Endothelial cell of umbilical vein (primary cell): ENCODE measurements around the gene ADARB1. TPM values are rescaled to one million over a fixed set of nuclear protein-coding genes. Genes with fewer than 3 reads are reported as not detected.
"Not testable (repeated sequence)": the region's sequence is repeated elsewhere in the genome, so short reads cannot be mapped to it uniquely, and the experiment has no call there.

ENCODE experiments used
- BruUV-seq: library from RNA; stranded (reverse); fragments of 400-500 nt; replicated peaks from 2 replicates; lab custom pipeline; 2021; lab: Mats Ljungman, UMichigan
- CTCF ChIA-PET: fragments of 300-600, 350-600 bp; sonication (Branson Sonifier 250); formaldehyde crosslinking; loops from one replicate; lab custom pipeline; 2021; ENCODE audit warnings: antibody characterized with exemption, inconsistent platforms; lab: Charles Lee
- POLR2A ChIA-PET: fragments of 300-600, 350-600 bp; sonication (Branson Sonifier 250); formaldehyde crosslinking; loops from one replicate; lab custom pipeline; 2021; ENCODE audit warnings: antibody characterized with exemption, inconsistent platforms; lab: Charles Lee
- DNase-seq: peaks from one replicate; pipeline ENCODE4 v3.0.0-alpha.2; 2011; ENCODE audit warnings: low read depth, low spot score
- FAIRE-seq: peaks from 2 replicates; lab custom pipeline; 2011; peaks lifted over from hg19 to GRCh38; lab: Jason Lieb, UNC
- H2AFZ ChIP-seq: 2 replicates; pipeline ENCODE4 v1.6.0; 2012; ENCODE audit warnings: low read depth, low read length, control low read depth, inconsistent platforms
- H3K27ac ChIP-seq: 2 replicates; pipeline ENCODE4 v1.5.1; 2011; ENCODE audit warnings: low read depth, mild to moderate bottlenecking, control low read depth, low read length, moderate library complexity; ENCODE audit not compliant: insufficient read depth
- H3K27me3 ChIP-seq, 2 experiments: 2 replicates each; pipeline versions ENCODE4 v1.6.0 to v1.6.1; 2011; ENCODE audit warnings: low read length in 2 of 2, mixed read lengths in 1 of 2; ENCODE audit not compliant: control insufficient read depth in 2 of 2, insufficient read depth in 2 of 2
- H3K36me3 ChIP-seq, 2 experiments: 2 replicates in 1 of 2; 3 replicates in 1 of 2; pipeline ENCODE4 v1.5.1; 2011; ENCODE audit warnings: low read length in 2 of 2, mild to moderate bottlenecking in 1 of 2, moderate library complexity in 1 of 2; ENCODE audit not compliant: control insufficient read depth in 2 of 2, insufficient read depth in 2 of 2; ENCODE audit errors: extremely low read depth in 1 of 2
- H3K4me1 ChIP-seq: 3 replicates; pipeline ENCODE4 v1.5.1; 2011; ENCODE audit warnings: mild to moderate bottlenecking, low read length; ENCODE audit not compliant: control insufficient read depth, insufficient read depth; ENCODE audit errors: extremely low read depth
- H3K4me2 ChIP-seq: 2 replicates; pipeline ENCODE4 v1.6.1; 2011; ENCODE audit warnings: low read length, control low read depth, mixed read lengths; ENCODE audit not compliant: insufficient read depth
- H3K4me3 ChIP-seq, 3 experiments: fragments of 200-600 bp in 1 of 3; sonication (generic), shearing (Covaris generic) in 1 of 3; replicated peaks in 1 of 3; 2 replicates each; pipeline ENCODE4 v1.5.1; 2011 to 2016; ENCODE audit warnings: control low read depth in 3 of 3, low read length in 3 of 3, mild to moderate bottlenecking in 2 of 3, inconsistent platforms in 1 of 3, low read depth in 1 of 3, moderate library complexity in 1 of 3; ENCODE audit not compliant: insufficient read depth in 1 of 3
- H3K79me2 ChIP-seq: 2 replicates; pipeline ENCODE4 v1.6.0; 2012; ENCODE audit warnings: low read length, inconsistent platforms; ENCODE audit not compliant: control insufficient read depth, insufficient read depth
- H3K9ac ChIP-seq: replicated peaks from 2 replicates; pipeline ENCODE3; 2011; ENCODE audit warnings: low read length, control low read depth; ENCODE audit not compliant: insufficient read depth; ENCODE audit errors: extremely low read depth
- H3K9me1 ChIP-seq: replicated peaks from 3 replicates; pipeline ENCODE4 v1.6.0; 2011; ENCODE audit warnings: mild to moderate bottlenecking, low read length; ENCODE audit not compliant: control insufficient read depth, insufficient read depth; ENCODE audit errors: extremely low read depth
- H3K9me3 ChIP-seq: replicated peaks from 2 replicates; pipeline ENCODE4 v1.5.1; 2012; ENCODE audit warnings: low read length, inconsistent platforms; ENCODE audit not compliant: control insufficient read depth, insufficient read depth
- H4K20me1 ChIP-seq: replicated peaks from 2 replicates; pipeline ENCODE3; 2011; ENCODE audit warnings: mild to moderate bottlenecking, low read length; ENCODE audit not compliant: control insufficient read depth, insufficient read depth; ENCODE audit errors: extremely low read depth
- EZH2 ChIP-seq: IDR thresholded peaks from 2 replicates; pipeline ENCODE4 v1.6.1; 2012; ENCODE audit warnings: borderline replicate concordance, low read depth, mild to moderate bottlenecking, moderate library complexity, low read length, inconsistent platforms; ENCODE audit not compliant: severe bottlenecking
- FOS ChIP-seq: IDR thresholded peaks from 2 replicates; pipeline ENCODE4 v1.6.1; 2011; ENCODE audit warnings: mild to moderate bottlenecking, low read length, moderate library complexity, borderline replicate concordance; ENCODE audit not compliant: insufficient read depth
- GATA2 ChIP-seq: IDR thresholded peaks from 2 replicates; pipeline ENCODE4 v1.7.0; 2011; ENCODE audit warnings: low read depth, mild to moderate bottlenecking, moderate library complexity, mixed read lengths, low read length; ENCODE audit not compliant: insufficient read length, insufficient read depth
- JUN ChIP-seq: IDR thresholded peaks from 2 replicates; pipeline ENCODE4 v1.6.1; 2011; ENCODE audit warnings: borderline replicate concordance, low read depth; ENCODE audit not compliant: insufficient read length, insufficient read depth
- MYC ChIP-seq: IDR thresholded peaks from one replicate; pipeline ENCODE4 v1.6.1; 2011; ENCODE audit warnings: mild to moderate bottlenecking, low read depth, low read length
- POLR2A ChIP-seq: IDR thresholded peaks from 2 replicates; pipeline ENCODE4 v1.6.1; 2012; ENCODE audit warnings: low read depth, mild to moderate bottlenecking, control low read depth, low read length
- POLR2AphosphoS5 ChIP-seq: IDR thresholded peaks from 2 replicates; pipeline ENCODE4 v1.6.1; 2012; ENCODE audit warnings: low read depth, mild to moderate bottlenecking, control low read depth, low read length, moderate library complexity; ENCODE audit not compliant: insufficient read depth
- dilution Hi-C: fragments of 300-500 bp; cut with MboI; formaldehyde crosslinking; loops from one replicate; pipeline ENCODE4 v1.15.0; 2019; ENCODE audit warnings: low sequenced_read_pairs; ENCODE audit not compliant: extremely low pct_ligation_motif_present
- intact Hi-C: fragments of 100-400 bp; cut with micrococcal nuclease; formaldehyde crosslinking; loops from one replicate; pipeline ENCODE4 v1.10.0; 2022
- polyA plus RNA-seq, 4 experiments: library from polyadenylated mRNA; depleted of rRNA in 3 of 4; stranded (reverse) in 3 of 4; unstranded in 1 of 4; fragments of >200 nt; gene quantifications; 2 replicates each; pipeline versions ENCODE4 v1.2.1 to v1.2.3, GENCODE V29; 2011 to 2012; ENCODE audit warnings: missing spikeins in 1 of 4
- total RNA-seq: library from RNA; stranded (reverse); gene quantifications from 2 replicates; pipeline ENCODE4 v1.2.3, GENCODE V29; 2021
- TF ChIP-seq, protein P1 (sequence below), 2 donors: IDR thresholded peaks; 1 replicate in 1 of 2; 2 replicates in 1 of 2; pipeline ENCODE4 v1.5.1; 2011; ENCODE audit warnings: low read length in 2 of 2, mild to moderate bottlenecking in 2 of 2, moderate library complexity in 2 of 2, control low read depth in 1 of 2, inconsistent platforms in 1 of 2, low read depth in 1 of 2; ENCODE audit not compliant: insufficient read depth in 1 of 2; ENCODE audit errors: extremely low read depth in 1 of 2
- TF ChIP-seq, protein P2 (sequence below): IDR thresholded peaks from 2 replicates; pipeline ENCODE4 v1.6.1; 2011; ENCODE audit not compliant: insufficient read depth, insufficient read length

ADARB1 gene
- total and polyA plus RNA-seq, 2 donors (not counting 3 experiments of a cell fraction or from before 2014, with no cell fraction given): 32.5 to 54.3 TPM

DNA sequence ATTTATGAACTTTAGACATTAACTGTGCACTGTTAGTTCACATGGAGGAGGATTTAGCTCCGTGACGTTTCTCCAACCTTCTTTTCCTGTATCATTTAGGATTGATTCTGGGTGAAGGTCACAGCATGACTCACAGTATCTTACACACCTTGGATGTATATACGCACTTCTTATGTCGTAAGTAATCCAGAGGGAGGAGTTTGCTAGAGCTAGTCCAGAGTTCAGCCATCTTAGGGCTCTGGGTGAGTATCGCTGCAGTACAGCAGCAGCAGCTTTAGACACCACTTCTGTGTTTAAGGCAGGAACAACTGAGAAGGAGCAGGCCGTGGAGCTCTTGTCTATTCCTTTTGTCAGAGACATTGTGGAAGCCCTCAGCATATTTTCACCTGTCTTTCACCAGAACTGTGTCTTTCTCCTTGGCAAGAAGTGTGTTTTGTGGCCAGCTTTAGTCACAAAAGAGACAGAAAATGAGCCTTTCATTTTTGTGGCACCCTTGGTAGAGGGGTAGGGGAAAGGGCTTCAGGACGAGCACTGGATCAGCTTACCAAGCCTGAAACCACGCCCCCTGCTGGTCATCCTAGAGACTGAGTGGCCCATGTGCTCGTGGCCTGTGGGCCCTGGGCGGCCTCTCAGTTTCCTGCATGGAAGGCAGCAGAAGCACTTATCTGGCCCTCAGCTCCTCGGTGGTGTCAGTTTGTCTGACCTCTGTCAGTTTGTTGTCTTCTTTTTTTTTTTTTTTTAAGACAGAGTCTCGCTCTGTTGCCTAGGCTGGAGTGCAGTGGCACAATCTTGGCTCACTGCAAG lies 64.0 kb downstream of the ADARB1 start:
- DNase-seq: peak; percentile 57
- Histone ChIP-seq H3K4me2 (no peak overlapping the region), H3K79me2 (peaks cover under 1% of the 10 kb centered on the region), H4K20me1 (no peaks in the 10 kb centered on the region), H3K27ac (no peak overlapping the region), H3K4me1 (peaks cover 1% of the 10 kb centered on the region), H3K36me3 (no peaks in the 10 kb centered on the region), H3K9me3 (no peaks in the 10 kb centered on the region), H3K9me1 (no peaks in the 10 kb centered on the region), H3K9ac (no peak overlapping the region), H3K27me3 (no peaks in the 10 kb centered on the region), H3K4me3 (no peak overlapping the region), H2AFZ (no peak overlapping the region)
- peak; percentile 83 for FAIRE-seq
- CTCF ChIA-PET: interaction anchor here (0.6 to 7.1 kb wide), 61 partner anchors 8 to 682 kb away, joined by 3 to 330 read pairs (median 4); partner anchors contain the start of genes ADARB1, POFUT2, PTTG1IP and SLX9
- TF ChIP-seq, protein P1, sequence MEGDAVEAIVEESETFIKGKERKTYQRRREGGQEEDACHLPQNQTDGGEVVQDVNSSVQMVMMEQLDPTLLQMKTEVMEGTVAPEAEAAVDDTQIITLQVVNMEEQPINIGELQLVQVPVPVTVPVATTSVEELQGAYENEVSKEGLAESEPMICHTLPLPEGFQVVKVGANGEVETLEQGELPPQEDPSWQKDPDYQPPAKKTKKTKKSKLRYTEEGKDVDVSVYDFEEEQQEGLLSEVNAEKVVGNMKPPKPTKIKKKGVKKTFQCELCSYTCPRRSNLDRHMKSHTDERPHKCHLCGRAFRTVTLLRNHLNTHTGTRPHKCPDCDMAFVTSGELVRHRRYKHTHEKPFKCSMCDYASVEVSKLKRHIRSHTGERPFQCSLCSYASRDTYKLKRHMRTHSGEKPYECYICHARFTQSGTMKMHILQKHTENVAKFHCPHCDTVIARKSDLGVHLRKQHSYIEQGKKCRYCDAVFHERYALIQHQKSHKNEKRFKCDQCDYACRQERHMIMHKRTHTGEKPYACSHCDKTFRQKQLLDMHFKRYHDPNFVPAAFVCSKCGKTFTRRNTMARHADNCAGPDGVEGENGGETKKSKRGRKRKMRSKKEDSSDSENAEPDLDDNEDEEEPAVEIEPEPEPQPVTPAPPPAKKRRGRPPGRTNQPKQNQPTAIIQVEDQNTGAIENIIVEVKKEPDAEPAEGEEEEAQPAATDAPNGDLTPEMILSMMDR (IDR thresholded peaks at IDR 0.05; ENCODE audit: extremely low read depth in 1 of 2, insufficient read depth in 1 of 2, low read depth in 1 of 2, low read length in 2 of 2): peak; percentile 73 to 93
- no peak for TF ChIP-seq POLR2A
- TF ChIP-seq, protein P2, sequence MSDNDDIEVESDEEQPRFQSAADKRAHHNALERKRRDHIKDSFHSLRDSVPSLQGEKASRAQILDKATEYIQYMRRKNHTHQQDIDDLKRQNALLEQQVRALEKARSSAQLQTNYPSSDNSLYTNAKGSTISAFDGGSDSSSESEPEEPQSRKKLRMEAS: peak; percentile 66
- no peak for TF ChIP-seq FOS
- TF ChIP-seq MYC: peak; percentile 35
- TF ChIP-seq GATA2: no peak
- TF ChIP-seq JUN: no peak
- no peak for TF ChIP-seq EZH2
- no peak for TF ChIP-seq POLR2AphosphoS5
- BruUV-seq: no TSS peak
- intact Hi-C loops (loop anchor here (5.0 kb wide), 1 partner anchor 149 kb away; the partner anchor contains the start of gene POFUT2), dilution Hi-C loops (loop anchor here (25.0 kb wide), 1 partner anchor 201 kb away; the partner anchor contains the start of gene SLX9)
- POLR2A ChIA-PET: interaction anchor here (0.7 kb wide), 1 partner anchor 154 kb away, joined by 5 read pairs; no protein-coding TSS in a partner anchor

DNA sequence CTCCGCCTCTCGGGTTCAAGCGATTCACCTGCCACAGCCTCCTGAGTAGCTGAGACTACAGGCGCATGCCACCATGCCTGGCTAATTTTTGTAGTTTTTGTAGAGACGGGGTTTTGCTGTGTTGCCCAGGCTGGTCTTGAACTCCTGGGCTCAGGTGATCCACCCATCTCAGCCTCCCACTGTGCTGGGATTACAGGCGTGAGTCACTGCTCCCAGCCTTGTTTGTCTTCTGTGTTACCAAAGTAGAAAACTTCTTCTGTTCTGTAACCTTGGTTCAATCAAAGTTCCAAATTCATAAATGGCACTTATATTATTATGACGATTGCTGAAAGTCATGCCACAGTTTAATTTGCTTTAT lies 64.6 kb downstream of the ADARB1 start:
- H3K27ac ChIP-seq, FAIRE-seq, H3K9me3 ChIP-seq, H3K4me3 ChIP-seq, H3K4me2 ChIP-seq, H3K9me1 ChIP-seq, DNase-seq, BruUV-seq, H3K36me3 ChIP-seq, H4K20me1 ChIP-seq, H3K4me1 ChIP-seq, H2AFZ ChIP-seq, H3K79me2 ChIP-seq, H3K9ac ChIP-seq, H3K27me3 ChIP-seq: not testable (repeated sequence)
- CTCF ChIA-PET: interaction anchor here (0.8 to 7.1 kb wide), 39 partner anchors 8 to 682 kb away, joined by 3 to 330 read pairs (median 5); partner anchors contain the start of genes ADARB1, POFUT2, PTTG1IP and SLX9
- POLR2A ChIA-PET: interaction anchor here (0.7 kb wide), 1 partner anchor 153 kb away, joined by 5 read pairs; no protein-coding TSS in a partner anchor
- dilution Hi-C loops: loop anchor here (25.0 kb wide), 1 partner anchor 202 kb away; the partner anchor contains the start of gene SLX9
- intact Hi-C loops: loop anchor here (5.0 kb wide), 1 partner anchor 148 kb away; the partner anchor contains the start of gene POFUT2
